GM08714 (cell line): ENCODE data around the gene TRIP4.
A peak's percentile ranks its signal among the peaks of the same experiment; 100 is the strongest.
"Not testable (repeated sequence)": the region's sequence is repeated elsewhere in the genome, so short reads cannot be mapped to it uniquely, and the experiment has no call there.

ENCODE experiments used
- H3K4me3 ChIP-seq: fragments of 200-500 bp; sonication (Bioruptor generic); 2 replicates; pipeline ENCODE4 v1.5.1; 2014; ENCODE audit warnings: mild to moderate bottlenecking, low read length, inconsistent platforms
- ZNF274 ChIP-seq: IDR thresholded peaks from 2 replicates; pipeline ENCODE4 v1.6.1; 2012; ENCODE audit warnings: mild to moderate bottlenecking, low read depth, low read length

Gene TRIP4

DNA sequence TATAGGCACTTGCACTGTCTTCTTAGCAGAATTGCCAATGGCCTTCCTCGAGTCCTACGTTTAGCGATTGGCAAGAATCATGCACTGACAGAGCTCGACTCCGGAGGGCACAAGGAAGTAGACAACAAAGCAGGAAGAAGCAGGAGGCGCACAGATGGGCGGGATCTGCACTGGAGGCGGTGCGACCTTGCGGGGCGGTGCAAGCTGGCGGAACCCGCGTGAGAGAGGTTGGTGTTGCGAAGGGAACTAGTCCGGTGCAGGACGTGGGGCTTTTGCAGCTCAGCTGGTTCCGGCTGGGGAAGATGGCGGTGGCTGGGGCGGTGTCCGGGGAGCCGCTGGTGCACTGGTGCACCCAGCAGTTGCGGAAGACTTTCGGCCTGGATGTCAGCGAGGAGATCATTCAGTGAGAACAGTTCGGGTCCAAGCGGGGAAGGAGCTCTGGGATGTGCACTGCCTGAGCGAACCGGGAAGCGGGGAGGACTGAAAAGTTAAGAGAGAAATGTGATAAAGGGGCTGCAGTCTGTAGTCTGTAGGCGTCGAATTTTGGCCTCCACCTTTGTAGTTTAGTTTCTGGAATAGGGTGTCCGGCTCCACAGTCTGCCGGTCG is at the start of gene TRIP4:
Gene TRIP4, plus strand, starts transcription at position 275 of the 607 bp plus-strand sequence. Its CDS starts 28 bp downstream, at position 303.
- TF ChIP-seq ZNF274: no peak
- H3K4me3 ChIP-seq: peak within 1 kb of the TSS; percentile 98

DNA sequence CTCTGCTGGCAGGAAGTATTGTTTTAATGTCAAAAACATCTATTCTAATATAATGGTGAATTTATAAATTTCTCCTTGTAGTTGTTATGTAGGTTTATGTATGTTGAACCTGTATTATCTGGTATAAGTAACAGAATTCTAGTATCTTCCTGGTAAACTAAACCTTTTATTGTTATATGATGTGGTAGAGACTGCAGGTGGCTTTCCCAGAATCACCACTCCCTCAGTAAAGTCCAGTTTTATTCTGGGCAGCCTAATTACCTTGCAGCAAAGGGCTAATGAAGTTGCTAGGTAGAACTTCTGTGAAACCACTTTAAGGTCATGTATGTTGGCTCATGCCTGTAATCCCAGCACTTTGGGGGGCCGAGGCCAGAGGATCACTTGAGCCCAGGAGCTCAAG is 47.3 kb upstream of the TRIP4 start:
- no peak overlapping the region for H3K4me3 ChIP-seq
- TF ChIP-seq ZNF274: no peak

DNA sequence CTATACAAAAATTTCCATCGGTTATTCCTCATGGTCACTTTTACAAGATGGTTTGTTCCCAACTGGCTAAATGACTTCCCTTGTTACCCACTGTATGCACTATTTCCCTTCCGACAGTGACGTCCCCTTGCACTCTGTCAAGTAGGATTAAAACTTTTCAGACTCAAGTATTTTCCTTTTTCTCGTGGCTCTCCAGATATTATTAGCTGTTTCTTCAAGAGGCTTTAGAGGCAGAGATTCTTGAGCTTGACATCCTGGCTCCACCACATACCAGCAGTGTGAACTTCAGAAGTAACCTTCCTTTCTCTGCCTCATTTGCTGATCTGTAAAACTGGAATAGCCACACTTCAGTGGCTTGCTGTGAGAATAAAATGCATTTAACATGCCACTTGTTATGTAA is 45.7 kb upstream of the TRIP4 start:
- H3K4me3 ChIP-seq: no peak overlapping the region
- TF ChIP-seq ZNF274: no peak

DNA sequence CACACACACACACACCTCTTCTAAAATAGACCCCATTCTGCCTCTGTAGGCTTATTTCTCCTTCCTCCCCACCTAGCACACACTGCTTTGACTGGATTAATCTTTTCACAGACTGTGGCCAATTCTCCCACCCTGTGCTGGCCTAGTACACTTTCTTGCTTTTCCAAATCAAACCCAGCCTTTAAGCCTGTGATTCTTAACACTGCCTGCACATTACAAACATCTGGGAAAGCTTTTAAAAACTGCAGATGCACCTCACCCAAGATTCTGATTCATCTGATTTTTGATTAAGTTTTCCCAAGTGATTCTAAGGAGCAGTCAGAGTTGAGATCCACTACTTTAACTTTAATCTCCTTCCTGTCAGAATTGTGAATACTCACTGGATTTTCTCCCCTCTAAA is 44.4 kb upstream of the TRIP4 start:
- no peak for TF ChIP-seq ZNF274
- no peak overlapping the region for H3K4me3 ChIP-seq

DNA sequence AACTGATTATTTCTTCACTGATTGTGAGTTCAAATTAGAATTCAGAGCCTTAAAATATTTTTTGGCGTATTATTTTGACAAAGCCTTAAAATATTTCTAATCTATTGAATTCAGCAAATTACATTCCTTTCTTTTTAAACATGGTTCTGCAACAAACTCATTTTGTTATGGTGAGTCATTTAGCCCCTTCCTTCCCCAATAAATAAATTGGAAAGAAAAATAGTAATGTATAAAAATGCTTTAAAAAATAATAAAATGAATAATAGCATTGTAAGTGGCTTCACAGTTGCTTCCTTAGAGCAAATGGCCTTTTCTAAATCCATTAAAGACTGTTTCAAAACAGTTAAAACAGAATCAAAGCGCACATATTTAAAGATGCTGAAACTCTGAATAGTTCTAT is 43.8 kb upstream of the TRIP4 start:
- no peak for TF ChIP-seq ZNF274
- H3K4me3 ChIP-seq: no peak overlapping the region

DNA sequence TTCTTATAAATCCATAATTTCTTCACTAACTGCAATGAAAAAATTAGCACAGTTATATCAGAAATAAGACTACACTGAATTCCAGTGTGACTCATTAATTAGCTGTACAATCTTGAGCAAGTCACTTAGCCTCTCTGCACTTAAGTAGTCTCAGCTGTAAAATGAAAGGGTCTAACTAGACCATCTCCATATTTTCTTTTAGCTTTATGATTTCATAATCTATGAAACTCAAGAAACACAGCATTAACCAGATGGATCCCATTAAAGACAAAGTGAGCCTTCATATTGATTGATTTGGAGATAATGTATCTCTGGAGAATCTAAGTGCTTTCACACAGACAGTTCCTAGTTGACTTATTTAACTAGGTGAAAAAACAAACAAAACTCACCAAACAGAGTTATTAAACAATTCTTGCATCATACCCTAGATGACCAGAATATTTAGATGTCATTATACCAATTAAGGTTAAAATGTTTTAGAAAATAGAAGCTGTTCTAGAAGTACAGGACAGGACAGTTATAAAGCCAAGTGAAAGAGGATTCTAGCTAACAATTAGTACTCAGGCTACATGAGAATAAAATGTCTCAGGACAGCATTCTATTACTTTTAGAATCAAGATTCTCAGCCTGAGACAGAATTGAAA is 42.9 kb upstream of the TRIP4 start:
- H3K4me3 ChIP-seq: no peak overlapping the region
- no peak for TF ChIP-seq ZNF274

DNA sequence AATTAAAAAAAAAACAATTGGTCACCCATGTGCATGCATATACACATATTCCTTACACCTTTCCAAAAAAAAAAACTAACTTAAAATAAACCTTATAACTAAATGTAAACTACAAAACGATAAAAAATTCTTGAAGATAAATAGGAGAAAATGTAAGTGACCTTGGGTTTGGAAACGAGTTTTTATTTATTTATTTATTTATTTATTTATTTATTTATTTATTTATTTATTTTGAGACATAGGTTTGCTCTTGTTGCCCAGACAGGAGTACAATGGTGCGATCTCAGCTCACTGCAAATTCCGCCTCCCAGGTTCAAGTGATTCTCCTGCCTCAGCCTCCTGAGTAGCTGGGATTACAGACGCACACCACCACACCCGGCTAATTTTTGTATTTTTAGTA is 41.4 kb upstream of the TRIP4 start:
- H3K4me3 ChIP-seq: not testable (repeated sequence)

- no peak for TF ChIP-seq ZNF274
- no peak overlapping the region for H3K4me3 ChIP-seq
Observed at GRCh38 chr15:64348455-64348854, 39.2 kb upstream of the TRIP4 start.

- no peak for TF ChIP-seq ZNF274
- no peak overlapping the region for H3K4me3 ChIP-seq
Observed at GRCh38 chr15:64349375-64349774, 38.3 kb upstream of the TRIP4 start.

- no peak for TF ChIP-seq ZNF274
- no peak overlapping the region for H3K4me3 ChIP-seq
Observed at GRCh38 chr15:64351265-64351664, 36.4 kb upstream of the TRIP4 start.

DNA sequence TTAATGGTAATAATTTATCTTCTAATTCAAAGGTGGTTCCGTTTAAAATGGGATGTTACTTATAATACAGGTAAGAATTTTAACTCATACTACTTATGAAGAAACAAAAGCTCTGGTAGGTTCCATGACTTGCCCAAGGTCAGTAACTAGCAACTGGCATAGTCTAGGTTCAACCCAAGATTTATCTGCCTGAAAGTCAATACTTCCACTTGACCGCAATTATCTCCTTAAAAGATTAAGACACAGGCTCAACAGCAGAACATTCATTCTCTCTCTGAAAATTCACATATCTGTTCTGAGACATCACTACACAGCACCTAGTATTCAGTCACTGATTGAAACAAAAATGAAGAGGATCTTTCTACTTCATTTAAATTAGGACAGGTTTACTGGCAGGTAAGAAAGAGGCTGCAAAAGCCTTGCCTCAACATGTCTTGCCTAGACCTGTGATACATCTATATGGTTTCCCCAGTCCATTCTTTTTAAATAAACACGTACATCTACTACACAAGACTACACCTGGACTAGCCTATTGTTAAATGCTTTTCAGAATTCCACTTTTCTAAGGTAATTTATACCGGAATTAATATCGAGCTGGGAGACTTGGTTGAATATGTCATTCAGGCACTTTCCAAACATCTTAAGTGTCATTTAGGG is 32.8 kb upstream of the TRIP4 start:
- H3K4me3 ChIP-seq: peak overlapping the region; percentile 91
- TF ChIP-seq ZNF274: no peak

DNA sequence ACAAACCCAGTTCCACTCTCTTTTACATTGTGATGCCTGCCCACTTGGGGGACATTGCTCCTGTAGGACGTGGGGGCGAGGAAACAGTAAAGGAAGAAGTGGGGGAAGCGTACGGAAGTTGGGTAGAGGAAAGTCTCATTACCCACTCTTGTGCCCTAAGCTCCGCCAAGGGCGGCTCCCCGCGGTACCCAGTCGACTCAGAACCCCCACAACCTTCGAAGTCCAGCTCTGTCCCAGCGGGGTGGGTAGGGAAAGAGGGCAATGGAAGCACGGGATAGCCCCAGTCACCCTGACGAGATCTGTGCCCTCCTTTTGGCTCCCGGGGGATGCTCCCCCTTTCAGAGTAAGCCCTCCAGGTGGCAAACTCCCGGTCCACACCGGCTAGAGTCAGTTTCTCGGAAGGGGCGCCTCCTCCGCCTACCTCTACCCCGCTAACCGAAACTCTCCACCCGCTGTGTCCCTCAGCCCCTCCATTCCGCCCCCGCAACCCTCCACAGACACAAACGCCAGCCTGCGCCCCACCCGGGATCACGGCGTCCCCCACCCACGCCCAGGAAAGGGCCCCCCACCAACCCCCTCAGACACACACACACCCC is 32.2 kb upstream of the TRIP4 start:
- TF ChIP-seq ZNF274: no peak
- H3K4me3 ChIP-seq: peak overlapping the region; percentile 91

GRCh38 chr15:64355944-64356709 is 31.5 kb upstream of the TRIP4 start, which contains the start of gene CSNK1G1:
Gene CSNK1G1, minus strand, starts transcription at chr15:64356173. Its CDS starts 55,674 bp downstream, at chr15:64300499.
- no peak for TF ChIP-seq ZNF274
- H3K4me3 ChIP-seq: peak within 1 kb of the TSS; percentile 91

- peak overlapping the region; percentile 91; the same call in 1 of the 2 replicates for H3K4me3 ChIP-seq
- TF ChIP-seq ZNF274: no peak
Observed at GRCh38 chr15:64356710-64357040, 31.0 kb upstream of the TRIP4 start.
